HepG2 (cell line): ENCODE results near the gene NPPB. TPM values are rescaled to one million over a fixed set of nuclear protein-coding genes. Genes with fewer than 3 reads are reported as not detected.

ENCODE experiments used
- ATAC-seq: fragments of 200-7000 bp; cut with Tn5 transposase; 3 replicates; pipeline ENCODE4 v1.9.1; 2020; ENCODE audit warnings: mild to moderate bottlenecking, moderate library complexity
- BruUV-seq: library from RNA; stranded (reverse); fragments of 400-500 nt; replicated peaks from 2 replicates; lab custom pipeline; 2021; lab: Mats Ljungman, UMichigan
- CTCF ChIA-PET: fragments of 300-600 bp; formaldehyde crosslinking; extraction: SDS; loops from one replicate; lab custom pipeline; 2021; ENCODE audit warnings: low total read pairs, inconsistent platforms, low intra/inter-chr PET ratio; lab: Yijun Ruan, JAX
- POLR2A ChIA-PET: fragments of 350-600 bp; sonication (Branson Sonifier 250); formaldehyde crosslinking; loops from one replicate; lab custom pipeline; 2020; ENCODE audit warnings: antibody characterized with exemption, inconsistent platforms; lab: Yijun Ruan, JAX
- DNase-seq: peaks from one replicate; pipeline ENCODE4 v3.0.0-alpha.2; 2015; ENCODE audit warnings: low spot score
- FAIRE-seq: peaks from 3 replicates; lab custom pipeline; 2011; peaks lifted over from hg19 to GRCh38; lab: Jason Lieb, UNC
- H2AFZ ChIP-seq: one replicate; pipeline ENCODE4 v1.6.1; 2011; ENCODE audit warnings: low read length, inconsistent platforms
- H3K27ac ChIP-seq: fragments of 300-600 bp; 3 replicates; pipeline ENCODE4 v1.8.0; 2011; ENCODE audit warnings: mixed run types, mild to moderate bottlenecking, mixed read lengths, low read length, inconsistent platforms; ENCODE audit not compliant: insufficient read depth; ENCODE audit errors: extremely low read length
- H3K27me3 ChIP-seq, 2 experiments: fragments of 200-600 bp in 1 of 2; 2 replicates in 1 of 2; 3 replicates in 1 of 2; pipeline versions ENCODE4 v1.6.0 to v1.8.0; 2011; ENCODE audit warnings: low read length in 2 of 2, mild to moderate bottlenecking in 2 of 2, moderate library complexity in 2 of 2, inconsistent platforms in 1 of 2; ENCODE audit not compliant: insufficient read depth in 2 of 2, control insufficient read depth in 1 of 2
- H3K36me3 ChIP-seq, 2 experiments: fragments of 200-600 bp in 1 of 2; replicated peaks in 1 of 2; 2 replicates in 1 of 2; 3 replicates in 1 of 2; pipeline versions ENCODE4 v1.5.1 to v1.8.0; 2011; ENCODE audit warnings: low read length in 2 of 2, inconsistent platforms in 1 of 2; ENCODE audit not compliant: insufficient read depth in 2 of 2, control insufficient read depth in 1 of 2
- H3K4me1 ChIP-seq: 2 replicates; pipeline ENCODE4 v1.5.1; 2012; ENCODE audit warnings: low read length, inconsistent platforms; ENCODE audit not compliant: insufficient read depth
- H3K4me2 ChIP-seq: 2 replicates; pipeline ENCODE4 v1.6.0; 2011; ENCODE audit warnings: low read depth, low read length, inconsistent platforms
- H3K4me3 ChIP-seq, 3 experiments: fragments of 200-600 bp in 1 of 3; sonication (generic), shearing (Covaris generic) in 1 of 3; replicated peaks in 1 of 3; 2 replicates each; pipeline ENCODE4 v1.5.1; 2011 to 2016; ENCODE audit warnings: low read length in 3 of 3, inconsistent platforms in 2 of 3, low read depth in 2 of 3, mild to moderate bottlenecking in 2 of 3, control low read depth in 1 of 3, mixed read lengths in 1 of 3; ENCODE audit not compliant: insufficient read depth in 1 of 3
- H3K79me2 ChIP-seq: one replicate; pipeline ENCODE4 v1.6.1; 2011; ENCODE audit warnings: low read length, inconsistent platforms; ENCODE audit not compliant: insufficient read depth
- H3K9ac ChIP-seq: 2 replicates; pipeline ENCODE4 v1.6.0; 2011; ENCODE audit warnings: mild to moderate bottlenecking, low read depth, low read length, inconsistent platforms; ENCODE audit not compliant: insufficient read depth
- H3K9me3 ChIP-seq: 2 replicates; pipeline ENCODE4 v1.5.1; 2012; ENCODE audit warnings: mild to moderate bottlenecking, low read length
- H4K20me1 ChIP-seq: 2 replicates; pipeline ENCODE4 v1.6.0; 2011; ENCODE audit warnings: inconsistent platforms, mild to moderate bottlenecking, low read length, moderate library complexity; ENCODE audit not compliant: insufficient read depth
- AGO2 ChIP-seq: fragments of 200-400 bp; formaldehyde crosslinking; optimal IDR thresholded peaks from 2 replicates; pipeline ENCODE3; 2017; ENCODE audit warnings: mild to moderate bottlenecking, low read depth, low read length, moderate library complexity
- DNMT3B ChIP-seq: conservative IDR thresholded peaks from 2 replicates; pipeline ENCODE4 v1.6.1; 2016; ENCODE audit warnings: missing biosample characterization, control low read depth
- ELF1 ChIP-seq: sonication (generic); formaldehyde crosslinking; IDR thresholded peaks from 2 replicates; pipeline ENCODE4 v1.4.0; 2020; ENCODE audit warnings: missing genetic modification reagents
- FLYWCH1 ChIP-seq: sonication (generic); formaldehyde crosslinking; IDR thresholded peaks from 2 replicates; pipeline ENCODE4 v1.8.1; 2023; ENCODE audit warnings: mild to moderate bottlenecking, missing genetic modification reagents
- IKZF4 ChIP-seq: sonication (generic); formaldehyde crosslinking; IDR thresholded peaks from 2 replicates; pipeline ENCODE4 v1.5.1; 2020; ENCODE audit warnings: borderline replicate concordance, mild to moderate bottlenecking, low read depth, missing genetic modification reagents; ENCODE audit errors: not compliant biosample characterization
- MXD4 ChIP-seq: IDR thresholded peaks from 2 replicates; pipeline ENCODE4 v1.6.1; 2016; ENCODE audit warnings: mild to moderate bottlenecking, missing biosample characterization, missing genetic modification reagents
- NR2F6 ChIP-seq, 2 experiments: IDR thresholded peaks; 2 replicates each; pipeline ENCODE4 v1.6.1; 2016; ENCODE audit warnings: antibody characterized with exemption in 1 of 2, mild to moderate bottlenecking in 1 of 2
- POLR2AphosphoS2 ChIP-seq: IDR thresholded peaks from 2 replicates; pipeline ENCODE4 v1.6.1; 2011; ENCODE audit warnings: low read depth, low read length, improper control_type of control experiment
- SALL2 ChIP-seq: sonication (generic); formaldehyde crosslinking; IDR thresholded peaks from 2 replicates; pipeline ENCODE4 v1.8.1; 2023; ENCODE audit warnings: mild to moderate bottlenecking, missing genetic modification reagents, inconsistent platforms
- XBP1 ChIP-seq: sonication (generic); formaldehyde crosslinking; IDR thresholded peaks from 2 replicates; pipeline ENCODE4 v1.5.0; 2020; ENCODE audit warnings: missing genetic modification reagents
- ZFP1 ChIP-seq: IDR thresholded peaks from 2 replicates; pipeline ENCODE4 v1.6.1; 2016
- ZNF414 ChIP-seq: sonication (generic); formaldehyde crosslinking; IDR thresholded peaks from 2 replicates; pipeline ENCODE4 v1.5.0; 2020; ENCODE audit warnings: missing genetic modification reagents
- WGBS: methylation state at CpG from one replicate; pipeline ENCODE4 v1.1.6; 2017; ENCODE audit warnings: low lambda C conversion rate; 5-methylcytosine and 5-hydroxymethylcytosine counted together
- in situ Hi-C: cut with HindIII; loops from 2 replicates; pipeline ENCODE4 v1.10.0; 2017; ENCODE audit warnings: low pct_unique_long_range_greater_than_20kb; ENCODE audit not compliant: extremely low pct_ligation_motif_present
- intact Hi-C: fragments of 100-400 bp; cut with micrococcal nuclease; formaldehyde crosslinking; loops from one replicate; pipeline ENCODE4 v1.10.0; 2022; ENCODE audit not compliant: unreplicated experiment
- polyA plus RNA-seq, 8 experiments: library from polyadenylated mRNA; depleted of rRNA in 3 of 8; stranded (reverse) in 7 of 8; unstranded in 1 of 8; fragments of >200 nt; fragmentation: Illumina TruSeq in 4 of 8; extraction: Trizol in 4 of 8; gene quantifications; 2 replicates each; pipeline versions ENCODE4 v1.2.1 to v1.2.3, GENCODE V29; 2011 to 2016; ENCODE audit warnings: low read depth in 4 of 8, missing spikeins in 1 of 8, mixed read lengths in 1 of 8; ENCODE audit not compliant: insufficient read depth in 1 of 8
- total RNA-seq, 5 experiments: library from RNA; depleted of rRNA; stranded (reverse); fragments of >200 nt; fragmentation: Illumina TruSeq; extraction: Trizol; gene quantifications; 2 replicates each; pipeline ENCODE4 v1.2.3, GENCODE V29; 2016; ENCODE audit warnings: low read depth in 1 of 5

NPPB gene
- total and polyA plus RNA-seq, 2 of the 13 experiments (the other 11 are each of a cell fraction or from before 2014, with no cell fraction given), result 1.9 TPM; not detected in 1

GRCh38 chr1:11828511-11828910, 30.2 kb downstream of the NPPB start:
- BruUV-seq, result no TSS peak
- no peaks in the 10 kb centered on the region for H3K27me3 ChIP-seq
- no peak overlapping the region for H3K4me2 ChIP-seq
- CTCF ChIA-PET, result no interaction called here
- no peaks in the 10 kb centered on the region for H3K9me3 ChIP-seq
- in situ Hi-C loops, result no loop called here
- intact Hi-C loops, result no loop called here
- FAIRE-seq (no peak), DNase-seq (no peak), ATAC-seq (no peak)
- no peaks in the 10 kb centered on the region for H3K79me2 ChIP-seq
- POLR2A ChIA-PET, result no interaction called here
- H3K4me1 ChIP-seq, result no peaks in the 10 kb centered on the region
- H4K20me1 ChIP-seq, result no peaks in the 10 kb centered on the region
- no peak overlapping the region for H3K9ac ChIP-seq
- peaks cover 43 to 89% of the 10 kb centered on the region in 2 experiments for H3K36me3 ChIP-seq
- WGBS, result 97% methylated on average over 16 of the region's 19 CpGs
- H3K27ac ChIP-seq, result no peak overlapping the region
- no peak overlapping the region for H2AFZ ChIP-seq
- H3K4me3 ChIP-seq, result no peak overlapping the region
- TF ChIP-seq ZFP1 (CRISPR knock-in tag), result no peak
- no peak for TF ChIP-seq ELF1
- no peak for TF ChIP-seq NR2F6 (IDR thresholded peaks at IDR 0.05)
- TF ChIP-seq NR2F6 (CRISPR knock-in tag; IDR thresholded peaks at IDR 0.05), result no peak
- TF ChIP-seq AGO2, result peak; percentile 32

- H3K4me3 ChIP-seq, result no peak overlapping the region
- ChIA-PET POLR2A (no interaction called here), CTCF (no interaction called here)
- BruUV-seq, result no TSS peak
- WGBS, result 96% methylated on average over 8 of the region's 9 CpGs
- no peaks in the 10 kb centered on the region for H3K4me1 ChIP-seq
- H3K9ac ChIP-seq, result no peak overlapping the region
- no peak overlapping the region for H2AFZ ChIP-seq
- H3K4me2 ChIP-seq, result no peak overlapping the region
- ATAC-seq, result no peak
- H3K9me3 ChIP-seq, result no peaks in the 10 kb centered on the region
- no peak for DNase-seq
- no peaks in the 10 kb centered on the region for H3K79me2 ChIP-seq
- FAIRE-seq, result no peak
- H3K27me3 ChIP-seq, result no peaks in the 10 kb centered on the region
- intact Hi-C loops, result no loop called here
- no peak overlapping the region for H3K27ac ChIP-seq
- no peak for TF ChIP-seq FLYWCH1 (CRISPR knock-in tag)
- TF ChIP-seq POLR2AphosphoS2, result no peak
- no peak for TF ChIP-seq XBP1 (CRISPR knock-in tag)
- TF ChIP-seq IKZF4 (CRISPR knock-in tag), result no peak
- no peak for TF ChIP-seq DNMT3B (CRISPR knock-in tag)
- TF ChIP-seq MXD4, result no peak
- no peak for TF ChIP-seq ZNF414 (CRISPR knock-in tag)
- no peak for TF ChIP-seq SALL2
- H4K20me1 ChIP-seq, result no peaks in the 10 kb centered on the region
- in situ Hi-C loops, result no loop called here
- H3K36me3 ChIP-seq, result peaks cover 41 to 89% of the 10 kb centered on the region in 2 experiments
Measured at GRCh38 chr1:11826946-11827345, 31.8 kb downstream of the NPPB start.
